Measurements from ENCODE around the gene VIT. TPM values are rescaled to one million over a fixed set of nuclear protein-coding genes. Genes with fewer than 3 reads are reported as not detected.

Gene VIT
- total and polyA plus RNA-seq, 8 donors = 0.06 to 1.1 (median 0.13) TPM; not detected in 1

GRCh38 chr2:36785179-36785795, 88.8 kb downstream of the VIT start:
- Histone ChIP-seq H3K9me3 (no peaks in the 10 kb centered on the region), H3K36me3 (no peaks in the 10 kb centered on the region), H3K4me1 (peaks cover 0 to 4% of the 10 kb centered on the region in 2 donors), H3K27me3 (no peaks in the 10 kb centered on the region), H3K4me3 (no peak overlapping the region), H3K27ac (no peak overlapping the region)
- DNase-seq (peak in 2 of 4 donors; percentile 64 to 70), ATAC-seq (peak; percentile 93)
- intact Hi-C loops (cut with DNase I) = loop anchor here in 1 of 2 donors (10.0 kb wide), 1 partner anchor 220 kb away; no protein-coding TSS in a partner anchor
- TF ChIP-seq CTCF (IDR thresholded peaks at IDR 0.05) = peak; percentile 85 to 97

GRCh38 chr2:36789181-36789804, 92.8 kb downstream of the VIT start:
- intact Hi-C loops (cut with DNase I) = loop anchor here in 1 of 2 donors (10.0 kb wide), 1 partner anchor 216 kb away; no protein-coding TSS in a partner anchor
- Histone ChIP-seq H3K4me1 (no peaks in the 10 kb centered on the region), H3K27me3 (no peaks in the 10 kb centered on the region), H3K9me3 (no peaks in the 10 kb centered on the region), H3K27ac (no peak overlapping the region), H3K4me3 (no peak overlapping the region), H3K36me3 (no peaks in the 10 kb centered on the region)
- no peak for TF ChIP-seq CTCF (IDR thresholded peaks at IDR 0.05)
- no peak for DNase-seq
- ATAC-seq = no peak

GRCh38 chr2:36792951-36793350, 96.4 kb downstream of the VIT start:
- Histone ChIP-seq H3K4me3 (no peak overlapping the region), H3K4me1 (no peaks in the 10 kb centered on the region), H3K27me3 (no peaks in the 10 kb centered on the region), H3K27ac (no peak overlapping the region), H3K36me3 (no peaks in the 10 kb centered on the region), H3K9me3 (no peaks in the 10 kb centered on the region)
- intact Hi-C loops (cut with DNase I) = no loop called here
- TF ChIP-seq CTCF (IDR thresholded peaks at IDR 0.05) = no peak
- ATAC-seq (no peak), DNase-seq (no peak)

- Histone ChIP-seq H3K9me3 (no peaks in the 10 kb centered on the region), H3K27me3 (no peaks in the 10 kb centered on the region), H3K4me1 (no peaks in the 10 kb centered on the region), H3K36me3 (no peaks in the 10 kb centered on the region), H3K27ac (no peak overlapping the region), H3K4me3 (no peak overlapping the region)
- TF ChIP-seq CTCF (IDR thresholded peaks at IDR 0.05) = no peak
- no peak for ATAC-seq
- intact Hi-C loops (cut with DNase I) = no loop called here
- DNase-seq = no peak
Measured at GRCh38 chr2:36797324-36798070, 101.0 kb downstream of the VIT start.

GRCh38 chr2:36798724-36799123, 102.2 kb downstream of the VIT start:
- no peaks in the 10 kb centered on the region for H3K27me3 ChIP-seq
- intact Hi-C loops (cut with DNase I) = no loop called here
- H3K27ac ChIP-seq = no peak overlapping the region
- no peak for TF ChIP-seq CTCF (IDR thresholded peaks at IDR 0.05)
- DNase-seq (no peak), ATAC-seq (no peak)
- no peaks in the 10 kb centered on the region for H3K36me3 ChIP-seq
- H3K9me3 ChIP-seq = no peaks in the 10 kb centered on the region
- no peaks in the 10 kb centered on the region for H3K4me1 ChIP-seq
- H3K4me3 ChIP-seq = no peak overlapping the region
